ENCODE results near the gene AIFM1.

AIFM1 gene

GRCh38 chrX:130176354-130176776, 10.7 kb upstream of the AIFM1 start:
- TF ChIP-seq GATA1 (IDR thresholded peaks at IDR 0.05; ENCODE audit: low read depth, low read length) (no peak), POLR2A (IDR thresholded peaks at IDR 0.05; ENCODE audit: low read length) (no peak)
- peak in 1 of 2 experiments; percentile 19 for DNase-seq

- TF ChIP-seq GATA1 (IDR thresholded peaks at IDR 0.05; ENCODE audit: low read depth, low read length): no peak
- no peak for TF ChIP-seq POLR2A (IDR thresholded peaks at IDR 0.05; ENCODE audit: low read length)
- DNase-seq: no peak
Observed at GRCh38 chrX:130174937-130175336, 9.3 kb upstream of the AIFM1 start.

DNA sequence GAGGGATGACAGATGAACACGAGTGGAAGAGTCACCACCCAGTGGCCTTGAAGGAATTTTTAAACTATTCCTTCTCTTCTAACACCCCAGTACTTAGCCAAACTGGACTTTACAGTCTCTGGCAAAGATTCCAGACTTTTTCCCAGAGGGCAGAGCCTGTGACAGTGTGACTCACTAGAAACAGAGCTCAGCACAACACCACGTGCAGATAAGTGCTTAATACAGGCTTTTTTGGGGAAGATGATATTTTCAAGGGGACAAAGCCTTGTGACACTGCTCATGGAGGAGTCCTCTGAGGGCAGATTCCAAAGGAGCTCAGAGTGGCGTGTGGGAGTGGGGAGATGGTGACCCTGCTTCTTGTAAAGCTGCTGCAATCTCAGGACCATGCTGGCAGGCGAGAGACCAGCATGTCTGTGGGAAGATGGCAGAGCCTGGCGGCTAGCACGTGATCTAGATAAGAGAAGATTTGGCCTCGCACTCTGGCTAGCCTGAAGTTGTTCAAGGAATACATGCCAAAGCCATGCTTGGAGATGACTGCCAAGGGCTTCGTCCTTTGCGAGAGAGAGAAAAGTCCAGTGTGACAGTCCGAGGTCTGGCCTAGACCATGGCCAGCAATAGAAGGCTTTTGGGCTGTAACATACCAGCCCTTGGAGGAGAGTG, 8.5 kb upstream of the AIFM1 start:
- TF ChIP-seq POLR2A (IDR thresholded peaks at IDR 0.05; ENCODE audit: low read length) (no peak), GATA1 (IDR thresholded peaks at IDR 0.05; ENCODE audit: low read depth, low read length) (no peak)
- peak; percentile 26 to 43 for DNase-seq

- DNase-seq: peak; percentile 64 to 73
- peak; percentile 49 for TF ChIP-seq POLR2A (IDR thresholded peaks at IDR 0.05; ENCODE audit: low read length)
- TF ChIP-seq GATA1 (IDR thresholded peaks at IDR 0.05; ENCODE audit: low read depth, low read length): no peak
Observed at GRCh38 chrX:130173190-130173895, 7.7 kb upstream of the AIFM1 start.

GRCh38 chrX:130172127-130172845, 6.6 kb upstream of the AIFM1 start:
- DNase-seq: no peak
- TF ChIP-seq GATA1 (IDR thresholded peaks at IDR 0.05; ENCODE audit: low read depth, low read length) (no peak), POLR2A (IDR thresholded peaks at IDR 0.05; ENCODE audit: low read length) (no peak)

- DNase-seq: peak; percentile 20 to 41
- TF ChIP-seq POLR2A (IDR thresholded peaks at IDR 0.05; ENCODE audit: low read length) (no peak), GATA1 (IDR thresholded peaks at IDR 0.05; ENCODE audit: low read depth, low read length) (no peak)
Observed at GRCh38 chrX:130171446-130172126, 5.9 kb upstream of the AIFM1 start, which contains the start of gene RAB33A. TSS of gene RAB33A (plus strand) at chrX:130171962. CDS start at chrX:130172063, 101 bp downstream.

DNA sequence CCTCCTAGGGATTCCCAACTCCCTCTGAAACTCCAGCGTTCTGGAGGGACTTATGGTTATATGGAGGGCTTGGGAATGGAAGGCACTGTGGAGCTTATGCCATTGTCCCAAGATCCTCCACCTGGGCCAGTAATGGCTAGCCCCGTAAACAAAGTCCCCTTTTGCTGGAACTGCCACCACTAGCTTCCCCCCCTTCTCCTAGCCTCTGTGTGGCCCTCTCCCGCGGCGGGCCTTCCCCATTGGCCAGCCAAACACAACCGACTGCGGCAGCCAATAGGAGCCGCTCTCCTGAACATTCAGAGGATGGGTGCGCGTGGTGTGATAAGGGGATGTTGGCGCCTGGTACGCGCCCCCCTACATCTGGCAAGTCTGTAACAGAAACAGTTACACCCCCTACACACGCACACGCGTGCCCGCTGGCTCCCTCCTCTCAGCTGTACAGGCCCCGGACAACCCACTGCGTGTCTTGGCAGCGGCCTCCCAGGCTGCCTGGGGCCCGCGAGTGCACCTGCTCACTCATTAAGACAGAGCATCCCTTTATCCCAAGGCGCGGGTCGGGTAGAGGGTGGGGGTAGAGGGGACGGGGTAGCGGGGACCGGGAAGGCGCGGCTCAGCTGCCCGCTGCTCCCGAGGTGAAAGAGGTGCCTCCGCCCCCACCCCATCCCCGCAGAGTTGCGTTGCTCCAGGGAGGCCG, 5.3 kb upstream of the AIFM1 start:
- no peak for TF ChIP-seq GATA1 (IDR thresholded peaks at IDR 0.05; ENCODE audit: low read depth, low read length)
- peak; percentile 37 for TF ChIP-seq POLR2A (IDR thresholded peaks at IDR 0.05; ENCODE audit: low read length)
- peak; percentile 71 to 74 for DNase-seq

- DNase-seq: no peak
- TF ChIP-seq GATA1 (IDR thresholded peaks at IDR 0.05; ENCODE audit: low read depth, low read length) (no peak), POLR2A (IDR thresholded peaks at IDR 0.05; ENCODE audit: low read length) (no peak)
Observed at GRCh38 chrX:130167040-130167439, 1.4 kb upstream of the AIFM1 start.

- TF ChIP-seq GATA1 (IDR thresholded peaks at IDR 0.05; ENCODE audit: low read depth, low read length) (no peak), POLR2A (IDR thresholded peaks at IDR 0.05; ENCODE audit: low read length) (no peak)
- DNase-seq: no peak
Observed at GRCh38 chrX:130166503-130166777, 799 bp upstream of the AIFM1 start.

DNA sequence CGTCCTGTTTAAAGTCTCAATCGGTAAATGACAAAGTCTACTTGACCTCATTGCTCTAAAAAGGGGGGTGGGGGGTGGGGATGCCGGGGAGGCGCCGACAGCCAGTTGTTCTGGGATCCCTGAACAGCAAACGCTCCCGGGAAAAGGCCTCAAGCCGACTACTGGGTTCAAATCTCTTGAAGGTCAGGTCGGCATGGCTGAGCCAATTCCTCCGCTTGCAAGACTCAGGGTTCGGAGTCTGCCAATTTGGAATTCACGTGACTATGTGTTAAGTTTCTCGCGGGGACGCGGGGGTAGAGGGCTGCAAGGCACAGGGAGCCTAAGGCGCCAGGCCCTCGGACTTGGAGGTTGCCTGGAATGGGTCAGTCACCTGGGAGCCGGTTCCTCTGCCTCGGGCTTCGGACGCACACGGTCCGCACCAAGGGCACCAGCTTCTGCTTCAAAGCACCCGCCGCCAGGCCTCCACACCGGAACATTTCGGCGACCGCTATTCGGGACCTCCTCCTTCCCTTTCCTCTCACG, 399 bp downstream of the AIFM1 start:
- TF ChIP-seq POLR2A (IDR thresholded peaks at IDR 0.05; ENCODE audit: low read length) (no peak), GATA1 (IDR thresholded peaks at IDR 0.05; ENCODE audit: low read depth, low read length) (no peak)
- peak; percentile 74 to 81 for DNase-seq

DNA sequence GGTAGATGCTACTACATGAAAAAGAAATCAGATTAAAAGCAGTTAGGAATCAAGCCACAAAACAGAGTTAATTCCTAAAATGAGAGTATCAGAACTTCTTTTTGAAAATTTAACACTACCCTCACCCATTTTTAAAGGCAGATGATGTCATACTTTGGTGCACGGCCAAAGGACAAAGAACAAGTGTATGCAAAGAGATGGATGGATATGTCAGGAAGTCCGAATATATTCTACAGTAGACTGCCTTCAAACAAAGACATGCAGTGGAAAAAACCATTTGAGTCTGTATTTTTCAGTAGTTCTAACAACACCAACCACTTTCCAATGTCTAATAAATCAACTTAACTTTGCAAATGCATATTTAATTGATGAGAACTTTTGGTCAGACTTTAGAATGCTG, 2.2 kb downstream of the AIFM1 start:
- TF ChIP-seq POLR2A (IDR thresholded peaks at IDR 0.05; ENCODE audit: low read length) (no peak), GATA1 (IDR thresholded peaks at IDR 0.05; ENCODE audit: low read depth, low read length) (no peak)
- no peak for DNase-seq

- no peak for TF ChIP-seq POLR2A (IDR thresholded peaks at IDR 0.05; ENCODE audit: low read length)
- no peak for TF ChIP-seq GATA1 (IDR thresholded peaks at IDR 0.05; ENCODE audit: low read depth, low read length)
- DNase-seq: no peak
Observed at GRCh38 chrX:130162094-130162735, 3.4 kb downstream of the AIFM1 start.

DNA sequence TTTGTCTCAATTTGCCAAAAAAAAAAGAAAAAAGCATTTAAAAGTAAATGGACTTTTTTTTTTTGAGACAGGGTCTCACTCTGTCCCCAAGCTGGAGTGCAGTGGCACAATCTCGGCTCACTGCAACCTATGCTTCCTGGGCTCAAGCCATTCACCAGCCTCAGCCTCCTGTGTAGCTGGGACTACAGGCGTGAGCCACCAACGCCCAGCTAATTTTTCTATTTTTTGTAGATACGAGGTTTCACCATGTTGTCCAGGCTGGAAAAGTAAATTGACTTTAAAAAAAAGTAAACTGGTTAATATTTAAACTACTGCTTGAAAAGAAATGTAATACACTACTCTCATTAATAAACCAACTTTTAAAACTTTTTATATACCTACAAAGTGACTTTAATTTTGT, 5.9 kb downstream of the AIFM1 start:
- DNase-seq: no peak
- TF ChIP-seq POLR2A (IDR thresholded peaks at IDR 0.05; ENCODE audit: low read length) (no peak), GATA1 (IDR thresholded peaks at IDR 0.05; ENCODE audit: low read depth, low read length) (no peak)

Data from erythroblast (primary cell).